Measurements from ENCODE around the gene C3orf18. TPM values are rescaled to one million over a fixed set of nuclear protein-coding genes. Genes with fewer than 3 reads are reported as not detected.

Gene C3orf18
- total RNA-seq, 1 experiment from 2014 or later, result 5.0 TPM

DNA sequence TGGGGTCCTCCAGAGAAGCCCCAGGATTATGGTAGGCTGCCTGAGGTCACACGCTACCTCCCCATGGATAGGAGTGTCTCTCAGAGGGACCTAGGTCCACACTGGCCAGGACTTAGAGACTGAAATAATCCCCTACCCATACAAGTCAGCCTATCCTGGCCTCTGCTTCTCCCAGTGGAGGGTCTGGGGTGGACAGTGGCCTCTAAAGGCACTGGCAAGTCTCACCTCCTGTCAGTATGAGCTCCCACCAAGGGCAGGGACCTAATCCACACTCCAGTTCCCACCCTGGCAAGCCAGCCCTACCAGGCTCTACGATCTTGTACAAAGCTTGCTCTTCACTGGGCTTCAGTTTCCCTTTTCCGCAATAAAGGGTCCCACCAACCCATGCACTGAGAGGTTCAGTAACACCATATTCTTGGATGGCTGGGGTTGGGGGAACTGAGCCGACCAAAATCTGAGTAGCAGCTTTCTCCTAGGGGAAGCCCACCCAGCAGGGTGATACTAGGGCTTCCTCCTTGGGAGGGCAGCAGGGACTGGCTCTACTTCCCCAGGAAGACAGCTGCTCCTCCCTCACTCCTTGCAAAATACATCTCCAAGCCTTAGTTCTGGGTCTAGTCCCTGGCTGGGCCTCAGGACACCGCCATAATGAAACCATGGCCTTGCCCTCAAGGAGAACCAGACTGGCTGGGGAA is 41.7 kb upstream of the C3orf18 start:
- intact Hi-C loops (cut with micrococcal nuclease; ENCODE audit: unreplicated experiment) (no loop called here), in situ Hi-C loops (cut with HindIII; ENCODE audit: low pct_unique_long_range_greater_than_20kb, low sequenced_read_pairs) (no loop called here)
- H3K4me1 ChIP-seq (ENCODE audit: control insufficient read depth, insufficient read depth, low read length), result no peaks in the 10 kb centered on the region
- no peak overlapping the region for H3K27ac ChIP-seq (ENCODE audit: low read length)
- no peaks in the 10 kb centered on the region for H3K27me3 ChIP-seq (ENCODE audit: control insufficient read depth, insufficient read depth, low read length)
- ChIA-PET CTCF (interaction anchor here (0.5 kb wide), 1 partner anchor 54 kb away, joined by 3 read pairs; no protein-coding TSS in a partner anchor), POLR2A (no interaction called here)
- TF ChIP-seq TCF7L2 (IDR thresholded peaks at IDR 0.05; ENCODE audit: low read depth, low read length) (no peak), POLR2AphosphoS5 (IDR thresholded peaks at IDR 0.05; ENCODE audit: low read depth, low read length) (no peak), SIN3A (IDR thresholded peaks at IDR 0.05; ENCODE audit: borderline replicate concordance, insufficient read depth, low read depth, low read length) (no peak)
- TF ChIP-seq, protein P1, sequence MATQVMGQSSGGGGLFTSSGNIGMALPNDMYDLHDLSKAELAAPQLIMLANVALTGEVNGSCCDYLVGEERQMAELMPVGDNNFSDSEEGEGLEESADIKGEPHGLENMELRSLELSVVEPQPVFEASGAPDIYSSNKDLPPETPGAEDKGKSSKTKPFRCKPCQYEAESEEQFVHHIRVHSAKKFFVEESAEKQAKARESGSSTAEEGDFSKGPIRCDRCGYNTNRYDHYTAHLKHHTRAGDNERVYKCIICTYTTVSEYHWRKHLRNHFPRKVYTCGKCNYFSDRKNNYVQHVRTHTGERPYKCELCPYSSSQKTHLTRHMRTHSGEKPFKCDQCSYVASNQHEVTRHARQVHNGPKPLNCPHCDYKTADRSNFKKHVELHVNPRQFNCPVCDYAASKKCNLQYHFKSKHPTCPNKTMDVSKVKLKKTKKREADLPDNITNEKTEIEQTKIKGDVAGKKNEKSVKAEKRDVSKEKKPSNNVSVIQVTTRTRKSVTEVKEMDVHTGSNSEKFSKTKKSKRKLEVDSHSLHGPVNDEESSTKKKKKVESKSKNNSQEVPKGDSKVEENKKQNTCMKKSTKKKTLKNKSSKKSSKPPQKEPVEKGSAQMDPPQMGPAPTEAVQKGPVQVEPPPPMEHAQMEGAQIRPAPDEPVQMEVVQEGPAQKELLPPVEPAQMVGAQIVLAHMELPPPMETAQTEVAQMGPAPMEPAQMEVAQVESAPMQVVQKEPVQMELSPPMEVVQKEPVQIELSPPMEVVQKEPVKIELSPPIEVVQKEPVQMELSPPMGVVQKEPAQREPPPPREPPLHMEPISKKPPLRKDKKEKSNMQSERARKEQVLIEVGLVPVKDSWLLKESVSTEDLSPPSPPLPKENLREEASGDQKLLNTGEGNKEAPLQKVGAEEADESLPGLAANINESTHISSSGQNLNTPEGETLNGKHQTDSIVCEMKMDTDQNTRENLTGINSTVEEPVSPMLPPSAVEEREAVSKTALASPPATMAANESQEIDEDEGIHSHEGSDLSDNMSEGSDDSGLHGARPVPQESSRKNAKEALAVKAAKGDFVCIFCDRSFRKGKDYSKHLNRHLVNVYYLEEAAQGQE (IDR thresholded peaks at IDR 0.05; ENCODE audit: insufficient read depth in 1 of 2, low read depth in 2 of 2, low read length in 1 of 2), result no peak
- TF ChIP-seq, protein P2, sequence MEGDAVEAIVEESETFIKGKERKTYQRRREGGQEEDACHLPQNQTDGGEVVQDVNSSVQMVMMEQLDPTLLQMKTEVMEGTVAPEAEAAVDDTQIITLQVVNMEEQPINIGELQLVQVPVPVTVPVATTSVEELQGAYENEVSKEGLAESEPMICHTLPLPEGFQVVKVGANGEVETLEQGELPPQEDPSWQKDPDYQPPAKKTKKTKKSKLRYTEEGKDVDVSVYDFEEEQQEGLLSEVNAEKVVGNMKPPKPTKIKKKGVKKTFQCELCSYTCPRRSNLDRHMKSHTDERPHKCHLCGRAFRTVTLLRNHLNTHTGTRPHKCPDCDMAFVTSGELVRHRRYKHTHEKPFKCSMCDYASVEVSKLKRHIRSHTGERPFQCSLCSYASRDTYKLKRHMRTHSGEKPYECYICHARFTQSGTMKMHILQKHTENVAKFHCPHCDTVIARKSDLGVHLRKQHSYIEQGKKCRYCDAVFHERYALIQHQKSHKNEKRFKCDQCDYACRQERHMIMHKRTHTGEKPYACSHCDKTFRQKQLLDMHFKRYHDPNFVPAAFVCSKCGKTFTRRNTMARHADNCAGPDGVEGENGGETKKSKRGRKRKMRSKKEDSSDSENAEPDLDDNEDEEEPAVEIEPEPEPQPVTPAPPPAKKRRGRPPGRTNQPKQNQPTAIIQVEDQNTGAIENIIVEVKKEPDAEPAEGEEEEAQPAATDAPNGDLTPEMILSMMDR (IDR thresholded peaks at IDR 0.05), result no peak
- no TSS peak for BruUV-seq (replicated peaks)
- no peak overlapping the region for H3K4me3 ChIP-seq (ENCODE audit: low read depth in 2 of 2, low read length in 2 of 2)
- ATAC-seq (no peak), DNase-seq (ENCODE audit: low read depth, low spot score) (no peak)
- H3K36me3 ChIP-seq (ENCODE audit: control insufficient read depth, insufficient read depth, low read length), result no peaks in the 10 kb centered on the region
- H3K9me3 ChIP-seq (ENCODE audit: control insufficient read depth, insufficient read depth, low read depth, low read length), result no peaks in the 10 kb centered on the region

DNA sequence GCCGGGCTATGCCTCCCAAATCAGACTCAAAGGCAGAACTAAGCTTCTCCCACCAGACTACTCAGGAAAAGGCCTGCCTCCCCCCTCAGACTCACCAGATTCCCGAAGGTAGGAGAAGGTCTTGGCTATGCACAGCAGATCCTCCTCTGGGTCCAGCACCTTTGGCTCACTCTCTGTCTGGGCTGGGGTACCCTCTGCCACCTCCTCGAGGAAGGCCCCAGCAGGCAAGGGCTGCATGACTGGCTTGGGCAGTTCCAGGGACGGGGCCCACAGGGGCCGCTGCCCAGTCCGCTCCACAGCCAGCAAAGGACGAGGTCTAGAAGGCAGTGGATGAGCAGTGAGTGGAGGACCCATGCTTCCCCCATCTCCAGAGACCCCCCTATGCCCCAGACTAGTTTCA is 40.7 kb upstream of the C3orf18 start:
- in situ Hi-C loops (cut with HindIII; ENCODE audit: low pct_unique_long_range_greater_than_20kb, low sequenced_read_pairs), result no loop called here

More for the DNA sequence above, 40.7 kb upstream of the C3orf18 start:
- ATAC-seq, result no peak
- no peaks in the 10 kb centered on the region for H3K27me3 ChIP-seq (ENCODE audit: control insufficient read depth, insufficient read depth, low read length)
- no peaks in the 10 kb centered on the region for H3K4me1 ChIP-seq (ENCODE audit: control insufficient read depth, insufficient read depth, low read length)
- POLR2A ChIA-PET, result no interaction called here
- DNase-seq (ENCODE audit: low read depth, low spot score), result no peak
- intact Hi-C loops (cut with micrococcal nuclease; ENCODE audit: unreplicated experiment), result no loop called here
- H3K27ac ChIP-seq (ENCODE audit: low read length), result no peak overlapping the region
- TF ChIP-seq, protein P1 (IDR thresholded peaks at IDR 0.05; ENCODE audit: insufficient read depth in 1 of 2, low read depth in 2 of 2, low read length in 1 of 2), result no peak
- no peak for TF ChIP-seq POLR2AphosphoS5 (IDR thresholded peaks at IDR 0.05; ENCODE audit: low read depth, low read length)
- TF ChIP-seq SIN3A (IDR thresholded peaks at IDR 0.05; ENCODE audit: borderline replicate concordance, insufficient read depth, low read depth, low read length), result no peak
- TF ChIP-seq TCF7L2 (IDR thresholded peaks at IDR 0.05; ENCODE audit: low read depth, low read length), result no peak
- TF ChIP-seq, protein P2 (IDR thresholded peaks at IDR 0.05), result no peak
- BruUV-seq (replicated peaks), result no TSS peak
- H3K4me3 ChIP-seq (ENCODE audit: low read depth in 2 of 2, low read length in 2 of 2), result no peak overlapping the region
- H3K9me3 ChIP-seq (ENCODE audit: control insufficient read depth, insufficient read depth, low read depth, low read length), result no peaks in the 10 kb centered on the region
- H3K36me3 ChIP-seq (ENCODE audit: control insufficient read depth, insufficient read depth, low read length), result no peaks in the 10 kb centered on the region
- CTCF ChIA-PET, result no interaction called here

Data from Panc1 (cell line).